ENCODE results near the gene PSMD3.

GRCh38 chr17:39937447-39937846 lies 43.2 kb upstream of the PSMD3 start:
- no peak for TF ChIP-seq CTCF (conservative IDR thresholded peaks at IDR 0.05 in 1 of 2, IDR thresholded peaks at IDR 0.05 in 1 of 2; ENCODE audit: low read depth in 1 of 2, low read length in 2 of 2)
- TF ChIP-seq EZH2 (IDR thresholded peaks at IDR 0.05; ENCODE audit: low read length, missing control alignments) = no peak
